Hematopoietic multipotent progenitor cell treated with erythropoietin and hydrocortisone succinate and interleukin-3 and kit ligand, for 17 days (in vitro differentiated cells): Measurements from ENCODE around the gene RBM20.

Experiments
- DNase-seq: peaks from one replicate; pipeline ENCODE4 v3.0.0-alpha.2; 2015; ENCODE audit warnings: low spot score

The RBM20 gene

GRCh38 chr10:110789604-110790433 is 145.7 kb downstream of the RBM20 start:
- no peak for DNase-seq

GRCh38 chr10:110790913-110791506 is 146.9 kb downstream of the RBM20 start:
- DNase-seq = no peak

- DNase-seq = no peak
Measured at GRCh38 chr10:110791541-110792073, 147.5 kb downstream of the RBM20 start.

- DNase-seq = no peak
Measured at GRCh38 chr10:110792476-110793125, 148.5 kb downstream of the RBM20 start.

- no peak for DNase-seq
Measured at GRCh38 chr10:110793128-110793812, 149.1 kb downstream of the RBM20 start.

GRCh38 chr10:110793886-110794285 is 149.8 kb downstream of the RBM20 start:
- no peak for DNase-seq

- DNase-seq = no peak
Measured at GRCh38 chr10:110794808-110795207, 150.7 kb downstream of the RBM20 start.

- no peak for DNase-seq
Measured at GRCh38 chr10:110797416-110797815, 153.3 kb downstream of the RBM20 start.

- no peak for DNase-seq
Measured at GRCh38 chr10:110798340-110798739, 154.2 kb downstream of the RBM20 start.

- DNase-seq = no peak
Measured at GRCh38 chr10:110802090-110802489, 158.0 kb downstream of the RBM20 start.

- no peak for DNase-seq
Measured at GRCh38 chr10:110802551-110803238, 158.6 kb downstream of the RBM20 start.

- no peak for DNase-seq
Measured at GRCh38 chr10:110803239-110803749, 159.2 kb downstream of the RBM20 start.

- peak; percentile 28 for DNase-seq
Measured at GRCh38 chr10:110803830-110804338, 159.7 kb downstream of the RBM20 start.

- DNase-seq = no peak
Measured at GRCh38 chr10:110804376-110804775, 160.2 kb downstream of the RBM20 start.

- DNase-seq = no peak
Measured at GRCh38 chr10:110805292-110805691, 161.2 kb downstream of the RBM20 start.

- no peak for DNase-seq
Measured at GRCh38 chr10:110806335-110806734, 162.2 kb downstream of the RBM20 start.

GRCh38 chr10:110808123-110808522 is 164.0 kb downstream of the RBM20 start:
- no peak for DNase-seq

GRCh38 chr10:110808615-110809014 is 164.5 kb downstream of the RBM20 start:
- no peak for DNase-seq

GRCh38 chr10:110810625-110811024 is 166.5 kb downstream of the RBM20 start:
- no peak for DNase-seq

GRCh38 chr10:110811791-110812581 is 167.8 kb downstream of the RBM20 start:
- no peak for DNase-seq
